ENCODE results near the gene CCL21.

DNA sequence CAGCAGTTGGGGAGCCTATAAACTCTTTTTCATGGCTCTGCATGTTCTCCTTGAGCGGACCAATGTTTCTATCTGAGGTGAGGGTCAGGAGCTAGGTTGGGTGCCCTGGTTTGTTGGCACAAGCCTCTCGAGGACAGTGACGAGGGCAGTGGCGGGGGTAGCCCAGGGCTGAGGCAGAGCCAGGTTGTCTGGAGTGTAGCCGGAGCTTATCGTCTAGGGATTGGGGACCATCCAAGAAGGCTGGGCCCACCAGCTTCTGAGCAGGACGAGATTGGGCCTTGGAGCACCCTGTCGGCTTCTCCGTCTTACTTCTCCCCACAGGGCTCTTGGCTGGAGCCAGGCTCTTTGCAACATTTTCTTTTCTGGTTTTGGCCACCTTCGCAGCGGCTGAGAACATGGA, 13.2 kb upstream of the CCL21 start:
- no peak for TF ChIP-seq CTCF (IDR thresholded peaks at IDR 0.05)
- TF ChIP-seq FOXJ3 (CRISPR knock-in tag; IDR thresholded peaks at IDR 0.05; ENCODE audit: borderline replicate concordance) = no peak
- no peak for TF ChIP-seq CREM (CRISPR knock-in tag; IDR thresholded peaks at IDR 0.05)
- TF ChIP-seq, protein P1, sequence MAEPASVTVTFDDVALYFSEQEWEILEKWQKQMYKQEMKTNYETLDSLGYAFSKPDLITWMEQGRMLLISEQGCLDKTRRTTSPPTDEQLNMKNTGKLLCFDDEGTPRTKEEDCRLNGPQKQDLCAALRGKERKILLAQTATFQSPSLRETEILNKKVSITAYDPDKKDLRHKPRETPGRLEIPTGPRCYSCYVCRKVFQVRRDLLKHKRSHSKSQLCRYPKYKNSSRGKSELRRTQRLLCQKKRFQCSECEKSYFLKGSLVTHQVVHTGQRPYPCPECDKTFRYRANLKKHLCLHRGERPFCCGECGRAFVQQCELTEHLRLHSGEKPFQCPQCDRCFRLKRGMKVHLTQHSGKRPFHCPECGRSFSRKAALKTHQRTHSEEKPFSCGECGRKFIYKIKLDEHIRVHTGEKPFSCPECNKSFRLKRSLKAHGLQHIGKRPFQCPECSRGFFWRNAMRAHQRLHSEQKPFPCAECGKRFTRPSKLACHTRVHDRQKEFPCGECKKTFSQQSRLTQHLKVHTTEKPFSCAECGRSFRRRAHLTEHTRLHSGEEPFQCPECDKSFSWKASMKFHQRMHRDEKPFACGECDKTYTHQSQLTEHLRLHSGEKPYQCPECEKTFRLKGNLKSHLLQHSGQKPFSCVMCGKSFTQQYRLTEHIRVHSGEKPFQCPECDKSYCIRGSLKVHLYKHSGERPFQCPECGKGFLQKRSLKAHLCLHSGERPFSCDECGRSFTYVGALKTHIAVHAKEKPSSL (CRISPR knock-in tag; conservative IDR thresholded peaks at IDR 0.05) = no peak
- TF ChIP-seq, protein P2, sequence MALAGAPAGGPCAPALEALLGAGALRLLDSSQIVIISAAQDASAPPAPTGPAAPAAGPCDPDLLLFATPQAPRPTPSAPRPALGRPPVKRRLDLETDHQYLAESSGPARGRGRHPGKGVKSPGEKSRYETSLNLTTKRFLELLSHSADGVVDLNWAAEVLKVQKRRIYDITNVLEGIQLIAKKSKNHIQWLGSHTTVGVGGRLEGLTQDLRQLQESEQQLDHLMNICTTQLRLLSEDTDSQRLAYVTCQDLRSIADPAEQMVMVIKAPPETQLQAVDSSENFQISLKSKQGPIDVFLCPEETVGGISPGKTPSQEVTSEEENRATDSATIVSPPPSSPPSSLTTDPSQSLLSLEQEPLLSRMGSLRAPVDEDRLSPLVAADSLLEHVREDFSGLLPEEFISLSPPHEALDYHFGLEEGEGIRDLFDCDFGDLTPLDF (CRISPR knock-in tag; IDR thresholded peaks at IDR 0.05) = no peak
- no peak for TF ChIP-seq GTF2I (CRISPR knock-in tag; conservative IDR thresholded peaks at IDR 0.05)
- TF ChIP-seq ATF2 (CRISPR knock-in tag; IDR thresholded peaks at IDR 0.05; ENCODE audit: borderline replicate concordance, low read depth) = no peak
- TF ChIP-seq NFE2L1 (CRISPR knock-in tag; IDR thresholded peaks at IDR 0.05) = no peak
- no peak for TF ChIP-seq JUN (CRISPR knock-in tag; IDR thresholded peaks at IDR 0.05)
- no peak for TF ChIP-seq MAX (CRISPR knock-in tag; IDR thresholded peaks at IDR 0.05)
- no peak for TF ChIP-seq USF2 (CRISPR knock-in tag; IDR thresholded peaks at IDR 0.05)

Measured in WTC11 (cell line).